HAP-1 (cell line): ENCODE measurements around the gene POLR2L.

Experiments used
- DNase-seq, 2 experiments: peaks; one replicate each; pipeline ENCODE4 v3.0.0-alpha.2; 2016 to 2020; ENCODE audit warnings: low spot score in 2 of 2
- H3K27me3 ChIP-seq: fragments of 250-450 bp; sonication (Bioruptor Pico); 2 replicates; pipeline ENCODE4 v1.5.1; 2020; ENCODE audit warnings: low read depth, mild to moderate bottlenecking, moderate library complexity
- H3K36me3 ChIP-seq: fragments of 250-450 bp; sonication (Bioruptor Pico); replicated peaks from 2 replicates; pipeline ENCODE4 v1.5.1; 2020; ENCODE audit warnings: mild to moderate bottlenecking
- H3K4me1 ChIP-seq: fragments of 250-450 bp; sonication (Bioruptor Pico); 2 replicates; pipeline ENCODE4 v1.5.1; 2020; ENCODE audit warnings: mild to moderate bottlenecking
- H3K4me3 ChIP-seq: fragments of 250-450 bp; sonication (Bioruptor Pico); 2 replicates; pipeline ENCODE4 v1.5.1; 2020; ENCODE audit warnings: mild to moderate bottlenecking, moderate library complexity
- H3K9me3 ChIP-seq: fragments of 250-450 bp; sonication (Bioruptor Pico); 2 replicates; pipeline ENCODE4 v1.5.1; 2020; ENCODE audit warnings: mild to moderate bottlenecking, moderate library complexity
- in situ Hi-C: fragments of 300-500 bp; cut with MboI; formaldehyde crosslinking; loops from 3 replicates; pipeline ENCODE4 v1.14.3; 2020; ENCODE audit warnings: low sequenced_read_pairs, inconsistent platforms, mixed read lengths

Gene POLR2L

GRCh38 chr11:834371-835316 is 7.7 kb downstream of the POLR2L start:
- Histone ChIP-seq H3K4me1 (peaks cover 35% of the 10 kb centered on the region), H3K9me3 (no peaks in the 10 kb centered on the region), H3K36me3 (peaks cover 42% of the 10 kb centered on the region), H3K4me3 (peak overlapping the region; percentile 66), H3K27me3 (no peaks in the 10 kb centered on the region)
- in situ Hi-C loops, result no loop called here
- no peak for DNase-seq

DNA sequence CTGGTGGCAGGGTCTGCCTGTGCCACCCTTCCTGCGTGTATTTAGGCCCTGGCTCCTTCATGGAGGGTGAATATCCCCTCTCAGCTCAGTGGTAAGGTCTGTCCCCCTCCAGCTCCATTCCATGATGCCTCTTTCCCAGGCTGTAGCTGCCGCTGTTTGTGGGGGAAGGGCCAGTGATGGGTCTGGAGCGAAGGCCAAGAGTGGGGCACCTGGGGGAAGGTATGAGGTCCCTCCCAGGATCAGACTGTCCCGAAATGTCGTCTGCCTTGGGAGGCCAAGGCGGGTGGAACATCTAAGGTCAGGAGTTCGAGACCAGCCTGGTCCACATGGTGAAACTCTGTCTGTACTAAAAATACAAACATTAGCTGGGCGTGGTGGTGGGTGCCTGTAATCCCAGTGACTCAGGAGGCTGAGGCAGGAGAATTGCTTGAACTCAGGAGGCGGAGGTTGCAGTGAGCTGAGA is 8.4 kb downstream of the POLR2L start:
- Histone ChIP-seq H3K36me3 (peaks cover 34% of the 10 kb centered on the region), H3K9me3 (no peaks in the 10 kb centered on the region), H3K4me3 (peak overlapping the region; percentile 66), H3K4me1 (peaks cover 35% of the 10 kb centered on the region), H3K27me3 (no peaks in the 10 kb centered on the region)
- in situ Hi-C loops, result no loop called here
- no peak for DNase-seq

DNA sequence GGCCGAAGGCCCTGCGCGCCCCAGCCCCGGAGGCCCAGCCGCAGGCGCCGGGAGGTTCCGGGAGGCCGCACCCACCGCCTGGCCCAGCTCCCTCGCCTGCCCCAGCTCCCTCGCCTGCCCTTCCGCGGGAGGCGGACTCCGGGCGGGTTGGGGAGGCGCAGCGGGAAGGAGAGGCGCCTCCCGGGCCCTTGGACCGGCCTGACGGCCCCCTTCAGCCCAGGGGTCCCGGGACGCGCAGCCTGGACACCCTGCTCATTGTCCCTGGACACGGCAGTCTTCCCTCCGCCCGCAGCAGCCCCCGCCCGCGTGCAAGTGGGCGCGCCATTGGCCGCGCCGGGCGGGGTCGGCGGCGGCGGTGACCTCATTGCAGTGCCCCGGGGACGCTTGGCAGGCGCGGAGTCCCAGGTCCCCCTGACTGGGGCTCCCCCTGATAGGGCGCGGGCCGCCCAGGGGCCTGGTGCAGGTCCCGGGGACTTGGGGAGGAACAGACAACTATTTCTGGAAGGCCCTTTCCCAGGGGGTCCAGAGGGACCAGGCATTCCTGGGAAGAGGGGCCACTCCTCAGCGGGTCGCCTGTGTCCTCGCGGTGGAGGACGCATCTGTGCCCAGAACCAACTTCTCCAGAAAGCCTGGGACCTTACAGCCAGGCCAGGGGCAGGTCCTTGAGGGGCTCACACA is 9.1 kb downstream of the POLR2L start:
- Histone ChIP-seq H3K4me3 (peak overlapping the region; percentile 66), H3K36me3 (peaks cover 29% of the 10 kb centered on the region), H3K4me1 (peaks cover 35% of the 10 kb centered on the region), H3K27me3 (no peaks in the 10 kb centered on the region), H3K9me3 (no peaks in the 10 kb centered on the region)
- DNase-seq, result peak in 1 of 2 experiments; percentile 67
- in situ Hi-C loops, result no loop called here

- no peaks in the 10 kb centered on the region for H3K27me3 ChIP-seq
- peak within 1 kb of the TSS; percentile 66 for H3K4me3 ChIP-seq
- DNase-seq, result peak; percentile 77 to 83
- H3K36me3 ChIP-seq, result peaks cover 24% of the 10 kb centered on the region
- in situ Hi-C loops, result no loop called here
- peaks cover 40% of the 10 kb centered on the region for H3K4me1 ChIP-seq
- H3K9me3 ChIP-seq, result no peaks in the 10 kb centered on the region
Measured at GRCh38 chr11:832529-833113, 9.7 kb downstream of the POLR2L start, which contains the start of gene CD151. Gene CD151 (plus strand): TSS chr11:832952. CDS start chr11:836070, 3,118 bp downstream.

DNA sequence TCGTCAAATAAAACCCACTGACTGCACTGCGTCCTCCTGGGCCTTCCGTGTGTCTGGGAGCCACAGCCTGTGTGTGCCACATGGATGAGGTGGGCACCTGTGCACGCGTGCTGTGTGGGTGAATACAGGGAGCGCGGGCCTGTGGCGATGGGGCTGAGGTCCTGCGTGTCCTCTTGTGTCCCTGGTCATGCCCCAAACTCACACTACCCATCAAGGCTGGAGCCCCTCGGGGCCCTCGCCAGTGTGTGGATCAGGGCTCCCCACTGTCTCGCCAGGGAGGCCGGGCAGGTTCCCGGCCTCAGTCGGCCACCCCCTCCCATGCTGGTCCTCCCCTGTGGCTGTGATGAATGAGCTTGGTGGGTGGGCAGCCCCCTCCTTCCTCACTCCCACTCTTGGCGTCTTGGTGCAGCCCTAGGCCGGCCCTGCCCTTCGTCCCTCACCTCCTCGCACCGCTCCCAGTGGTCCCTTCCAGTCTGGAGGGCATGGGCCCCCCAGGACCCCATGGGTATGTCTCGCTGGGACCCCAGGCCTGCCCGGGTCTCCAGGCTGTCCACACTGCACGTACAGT is 10.3 kb downstream of the POLR2L start:
- peaks cover 44% of the 10 kb centered on the region for H3K4me1 ChIP-seq
- in situ Hi-C loops, result no loop called here
- H3K9me3 ChIP-seq, result no peaks in the 10 kb centered on the region
- no peaks in the 10 kb centered on the region for H3K27me3 ChIP-seq
- H3K4me3 ChIP-seq, result peak overlapping the region; percentile 47
- peaks cover 18% of the 10 kb centered on the region for H3K36me3 ChIP-seq
- DNase-seq, result no peak

GRCh38 chr11:831118-831864 is 11.0 kb downstream of the POLR2L start:
- H3K4me1 ChIP-seq, result peaks cover 49% of the 10 kb centered on the region

DNA sequence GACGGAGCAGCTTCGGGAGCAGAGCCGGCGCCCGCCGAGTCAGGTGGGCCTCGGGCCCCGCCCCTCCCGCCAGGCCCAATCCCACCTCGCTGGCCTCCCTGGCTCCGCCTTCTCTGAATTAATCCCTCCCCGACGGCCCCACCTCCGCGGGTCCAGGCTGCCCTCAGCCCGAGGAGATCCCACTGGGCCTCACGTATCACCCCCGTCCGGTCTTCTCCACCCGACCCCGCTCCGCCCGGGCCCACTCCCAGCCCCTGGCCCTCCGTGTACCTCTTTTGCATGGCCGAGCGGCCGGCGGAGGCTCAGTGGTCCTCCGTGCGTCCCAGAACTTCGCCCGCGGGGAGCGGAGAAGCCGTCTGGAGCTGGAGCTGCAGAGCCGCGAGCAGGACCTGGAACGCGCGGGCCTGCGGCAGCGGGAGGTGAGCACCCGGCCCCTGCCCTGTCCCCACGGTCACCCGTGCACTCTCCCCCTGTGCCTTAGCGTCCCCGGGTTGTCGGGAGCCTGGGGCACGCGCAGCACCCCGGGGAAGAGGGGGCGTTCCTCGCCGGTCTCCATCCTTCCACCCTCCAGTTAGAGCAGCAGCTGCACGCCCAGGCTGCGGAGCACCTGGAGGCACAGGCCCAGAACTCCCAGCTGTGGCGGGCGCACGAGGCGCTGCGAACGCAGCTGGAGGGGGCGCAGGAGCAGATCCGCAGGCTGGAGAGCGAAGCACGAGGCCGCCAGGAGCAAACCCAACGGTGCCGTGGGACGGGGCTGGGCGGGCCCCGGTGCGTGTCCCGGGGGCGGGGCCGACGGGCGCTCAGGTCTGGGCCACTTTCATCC is 11.8 kb downstream of the POLR2L start:
- peak; percentile 86 to 94 for DNase-seq
- Histone ChIP-seq H3K4me3 (peak overlapping the region; percentile 45), H3K27me3 (no peaks in the 10 kb centered on the region)

More at GRCh38 chr11:831118-831864, 11.0 kb downstream of the POLR2L start:
- peaks cover 11% of the 10 kb centered on the region for H3K36me3 ChIP-seq
- H3K4me3 ChIP-seq, result peak overlapping the region; percentile 45
- no peaks in the 10 kb centered on the region for H3K9me3 ChIP-seq
- DNase-seq, result no peak
- in situ Hi-C loops, result no loop called here
- no peaks in the 10 kb centered on the region for H3K27me3 ChIP-seq

DNA sequence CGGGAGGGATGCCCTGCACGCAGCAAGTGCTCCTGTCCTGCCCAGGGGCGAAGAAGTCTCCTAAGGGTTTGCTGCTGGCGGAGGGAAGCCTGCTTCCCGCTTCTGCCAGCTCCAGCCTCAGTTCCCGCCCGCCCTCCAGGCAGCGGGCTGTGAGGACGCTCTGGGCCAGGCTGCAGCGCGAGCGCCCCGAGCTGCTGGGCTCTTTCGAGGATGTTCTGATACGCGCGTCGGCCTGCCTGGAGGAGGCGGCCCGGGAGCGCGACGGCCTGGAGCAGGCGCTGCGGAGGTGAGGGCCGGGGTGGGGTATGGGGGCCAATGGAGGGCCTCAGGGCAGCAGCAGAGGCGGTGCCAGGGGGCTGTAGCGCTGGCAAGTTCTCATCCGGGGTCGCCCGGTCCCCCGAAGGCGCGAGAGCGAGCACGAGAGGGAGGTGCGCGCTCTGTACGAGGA is 12.5 kb downstream of the POLR2L start:
- Histone ChIP-seq H3K9me3 (no peaks in the 10 kb centered on the region), H3K4me3 (peak overlapping the region; percentile 45), H3K27me3 (no peaks in the 10 kb centered on the region), H3K36me3 (peaks cover 5% of the 10 kb centered on the region; the same call in 1 of the 2 replicates), H3K4me1 (peaks cover 49% of the 10 kb centered on the region)
- DNase-seq, result no peak
- in situ Hi-C loops, result no loop called here

More for the DNA sequence above, 11.8 kb downstream of the POLR2L start:
- H3K9me3 ChIP-seq, result no peaks in the 10 kb centered on the region
- H3K36me3 ChIP-seq, result peaks cover 5% of the 10 kb centered on the region; the same call in 1 of the 2 replicates
- H3K4me1 ChIP-seq, result peaks cover 49% of the 10 kb centered on the region
- in situ Hi-C loops, result no loop called here

GRCh38 chr11:829176-829846 is 13.0 kb downstream of the POLR2L start:
- H3K4me1 ChIP-seq, result peaks cover 43% of the 10 kb centered on the region
- no peaks in the 10 kb centered on the region for H3K27me3 ChIP-seq

GRCh38 chr11:828506-829175 is 13.7 kb downstream of the POLR2L start:
- Histone ChIP-seq H3K36me3 (0 out of 2 replicates have a peak, but pooled peaks cover 8% of the 10 kb centered on the region), H3K27me3 (no peaks in the 10 kb centered on the region), H3K9me3 (no peaks in the 10 kb centered on the region), H3K4me1 (peaks cover 36% of the 10 kb centered on the region), H3K4me3 (no peak overlapping the region)
- in situ Hi-C loops, result no loop called here
- DNase-seq, result no peak

More at GRCh38 chr11:829176-829846, 13.0 kb downstream of the POLR2L start:
- 0 out of 2 replicates have a peak, but pooled peaks cover 4% of the 10 kb centered on the region for H3K36me3 ChIP-seq
- in situ Hi-C loops, result no loop called here
- no peaks in the 10 kb centered on the region for H3K9me3 ChIP-seq
- no peak for DNase-seq
- H3K4me3 ChIP-seq, result no peak overlapping the region

DNA sequence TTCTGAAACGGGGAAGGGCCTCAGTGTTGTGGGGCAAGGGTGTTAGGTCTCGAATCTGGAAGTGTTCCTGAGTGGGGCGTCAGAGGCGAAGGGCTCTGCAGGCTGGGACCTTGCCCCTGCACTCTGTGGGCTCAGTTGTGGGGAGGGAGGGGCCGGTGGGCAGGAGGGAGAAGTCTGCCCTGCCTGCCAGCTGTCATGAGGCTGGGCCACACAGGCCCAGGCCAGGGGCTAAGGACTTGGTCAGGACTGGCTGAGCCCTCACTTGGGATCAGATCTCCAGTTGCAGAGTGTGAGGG is 14.5 kb downstream of the POLR2L start, which contains the start of gene CRACR2B:
Gene CRACR2B, plus strand, starts transcription at position 23 of the 296 bp plus-strand sequence. CDS start 689 bp downstream, outside the sequence.
- H3K27me3 ChIP-seq, result no peaks in the 10 kb centered on the region
- no peaks in the 10 kb centered on the region for H3K9me3 ChIP-seq
- H3K4me3 ChIP-seq, result peak within 1 kb of the TSS; percentile 33
- H3K4me1 ChIP-seq, result peaks cover 35% of the 10 kb centered on the region
- 0 out of 2 replicates have a peak, but pooled peaks cover 8% of the 10 kb centered on the region for H3K36me3 ChIP-seq
- in situ Hi-C loops, result no loop called here
- DNase-seq, result no peak
